Measurements from ENCODE around the gene FGF18.
"Not testable (repeated sequence)": the region's sequence is repeated elsewhere in the genome, so short reads cannot be mapped to it uniquely, and the experiment has no call there.

The FGF18 gene

DNA sequence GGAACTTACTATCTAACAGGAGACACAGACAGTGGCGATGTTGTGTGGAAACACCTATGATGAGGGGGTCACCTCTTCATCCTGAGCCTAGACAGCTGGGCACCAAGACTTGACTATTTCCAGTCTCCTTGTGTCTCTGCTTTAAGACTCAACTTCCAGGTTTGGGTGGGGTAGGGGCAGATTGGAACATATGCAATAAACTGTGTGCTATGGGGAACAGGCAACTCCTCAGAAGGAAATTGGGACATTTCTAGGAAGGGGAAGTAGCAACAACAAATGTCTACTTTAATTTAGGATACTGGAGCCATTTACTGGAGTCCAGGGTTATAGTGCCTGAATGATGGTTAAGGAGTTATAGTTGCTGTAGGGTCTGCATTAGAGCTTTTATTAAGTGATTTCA lies 57.3 kb downstream of the FGF18 start:
- no peak for DNase-seq

DNA sequence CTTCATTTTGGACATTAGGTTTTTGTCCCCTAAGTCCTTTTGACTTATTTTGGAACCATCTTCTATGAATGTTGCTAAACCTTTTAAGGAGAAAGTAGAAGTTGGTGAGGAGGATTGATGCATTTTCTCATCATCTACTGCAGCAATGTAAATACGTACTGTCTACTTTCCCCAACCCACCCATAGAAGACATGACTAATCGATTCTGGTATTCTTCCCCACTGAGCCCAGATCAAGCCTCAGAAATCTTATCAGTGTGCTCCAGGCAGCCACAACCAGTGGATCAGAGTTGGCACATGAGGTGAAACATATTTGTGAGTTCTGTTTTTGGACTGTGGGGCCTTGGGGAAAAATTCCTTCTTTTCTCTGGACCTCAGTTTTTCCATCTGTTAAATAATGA lies 57.7 kb downstream of the FGF18 start:
- DNase-seq, result no peak

GRCh38 chr5:171477666-171478065 lies 58.2 kb downstream of the FGF18 start:
- DNase-seq, result no peak

DNA sequence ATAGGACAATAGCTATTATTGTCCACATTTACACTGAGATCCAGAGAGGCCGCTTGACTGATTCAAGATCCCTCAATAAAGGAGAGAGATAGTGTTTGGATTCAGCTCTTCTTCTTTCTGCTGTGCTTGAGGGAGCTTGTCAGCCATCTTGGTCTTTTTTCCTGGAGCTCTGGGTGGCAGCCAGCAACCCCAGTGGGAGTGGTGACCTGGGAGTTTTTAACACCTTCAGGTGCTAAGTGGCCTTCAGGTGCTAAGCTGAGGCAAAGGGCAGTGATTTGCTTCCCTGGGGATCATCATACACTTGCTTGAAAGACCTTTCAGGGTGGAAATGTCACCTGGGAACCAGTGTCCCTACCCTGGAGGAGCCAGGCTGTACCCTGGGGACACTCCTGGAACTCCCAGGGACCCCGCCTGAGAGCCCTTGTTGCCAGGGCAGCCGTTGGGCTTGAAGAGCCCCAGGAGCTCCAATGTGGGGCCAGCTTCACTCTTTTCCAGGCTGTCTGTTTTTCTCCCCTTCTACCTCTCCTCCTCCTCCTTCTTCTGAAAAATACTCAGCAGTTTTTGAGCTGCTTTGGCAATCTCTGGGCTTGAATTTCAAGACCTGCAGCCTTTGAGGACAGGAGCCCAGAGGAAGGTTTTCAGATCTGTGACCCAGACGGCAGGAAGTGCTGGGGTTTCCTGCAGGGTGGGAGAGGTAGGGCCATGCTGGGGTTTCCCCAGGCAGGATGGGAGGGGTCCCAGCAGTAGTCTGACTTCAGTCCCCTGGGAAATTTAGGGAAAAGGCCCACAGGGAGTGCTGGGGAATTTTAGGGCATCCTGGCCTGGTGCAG lies 59.7 kb downstream of the FGF18 start:
- no peak for DNase-seq

GRCh38 chr5:171479776-171480125 lies 60.3 kb downstream of the FGF18 start:
- DNase-seq, result no peak

DNA sequence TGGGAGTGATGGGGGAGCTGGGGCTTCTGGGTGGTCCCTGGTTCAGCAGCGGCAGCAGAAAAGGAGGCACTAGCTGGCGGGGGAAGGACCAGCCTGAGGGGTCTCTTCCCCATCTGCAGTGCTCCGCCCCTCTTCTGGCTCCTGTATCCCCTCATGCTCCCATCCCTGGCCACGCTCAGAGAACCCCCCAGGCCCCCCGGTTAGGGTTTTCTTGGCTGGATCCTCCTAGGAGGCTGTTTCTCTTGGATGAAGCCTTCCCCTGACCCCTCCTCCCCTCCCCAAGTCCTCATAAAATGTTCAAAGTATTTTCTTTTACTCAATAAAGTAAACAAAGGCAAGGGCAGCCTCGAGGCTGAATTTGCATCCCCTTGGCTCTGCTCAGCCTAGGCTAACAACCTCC lies 60.8 kb downstream of the FGF18 start:
- DNase-seq, result no peak

DNA sequence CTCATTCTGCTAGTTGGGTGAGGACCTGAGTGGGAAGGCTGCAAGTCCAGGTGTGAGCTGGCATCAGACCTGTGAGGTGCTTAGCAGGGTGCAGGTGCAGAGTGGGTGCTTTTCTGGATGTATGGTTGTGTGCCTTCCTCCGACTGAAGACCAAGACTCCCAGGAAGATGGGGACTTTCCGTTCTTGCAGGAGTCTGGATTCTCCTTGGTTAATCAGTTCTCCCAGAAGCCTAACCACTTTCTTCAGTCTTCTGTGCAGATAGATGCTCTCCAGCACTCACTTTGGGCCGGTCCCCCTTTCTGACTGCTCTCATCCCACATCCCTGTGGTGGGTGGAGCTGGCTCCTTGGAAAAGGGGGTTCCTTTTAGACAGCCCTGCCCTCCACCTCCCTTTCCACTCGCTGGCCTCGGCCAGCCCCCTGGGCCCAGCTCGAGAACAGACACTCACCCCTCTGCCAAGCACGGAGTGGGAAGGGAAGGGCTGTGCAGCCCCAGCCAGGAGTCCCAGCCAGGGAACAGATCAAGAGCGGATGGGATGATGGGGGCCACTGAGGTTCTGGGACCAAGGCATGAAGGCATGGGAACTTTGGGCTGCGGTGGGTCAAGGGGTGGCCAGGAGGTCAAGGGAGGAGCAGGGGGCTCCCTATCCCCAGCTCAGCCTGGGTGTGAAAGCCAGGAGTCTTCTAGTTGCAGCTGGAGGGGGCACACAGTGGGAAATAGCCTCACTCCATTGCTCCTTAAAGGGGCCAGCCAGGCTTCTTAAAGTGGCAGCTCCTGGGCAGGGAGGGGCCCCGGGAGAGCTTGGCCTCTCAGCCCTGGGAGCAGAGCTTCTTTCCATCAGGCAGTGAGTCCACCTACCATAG lies 62.4 kb downstream of the FGF18 start:
- DNase-seq, result no peak

DNA sequence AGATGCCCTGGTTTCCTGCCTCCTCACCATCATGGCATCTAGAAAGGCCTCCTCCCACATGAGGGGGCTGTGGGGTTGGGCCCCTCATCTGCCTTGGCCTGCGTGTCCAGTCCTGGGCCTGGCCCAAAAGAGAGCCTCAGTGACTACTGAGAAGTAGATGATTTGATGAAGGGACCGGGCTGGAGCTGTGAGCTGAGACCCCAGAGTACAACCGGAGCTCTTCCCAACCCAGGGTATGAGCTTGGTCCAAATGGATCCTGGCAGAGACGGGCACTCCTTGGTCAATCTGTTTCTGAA lies 62.9 kb downstream of the FGF18 start:
- no peak for DNase-seq

GRCh38 chr5:171483551-171484135 lies 64.2 kb downstream of the FGF18 start:
- DNase-seq, result no peak

DNA sequence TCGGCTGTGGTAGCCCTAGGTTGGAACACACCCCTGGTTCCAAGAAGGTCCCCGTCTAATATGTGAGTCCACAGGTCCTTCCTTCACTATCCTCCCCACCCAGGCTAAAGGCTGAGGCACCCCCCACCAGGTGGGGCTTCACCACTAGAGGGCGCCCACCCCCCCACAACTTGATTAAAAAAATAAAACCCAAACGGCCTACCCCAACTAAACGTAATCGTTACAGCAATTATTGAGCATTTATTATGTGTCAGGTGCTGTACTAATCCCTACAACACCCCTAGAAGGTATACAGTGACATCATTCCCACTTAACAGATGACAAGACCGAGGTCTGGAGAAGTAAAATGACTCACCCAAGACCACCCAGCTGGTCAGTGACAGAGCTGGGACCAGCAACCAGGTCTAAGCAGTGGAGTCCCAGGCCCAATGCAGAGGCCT lies 65.0 kb downstream of the FGF18 start:
- no peak for DNase-seq

GRCh38 chr5:171485668-171486067 lies 66.2 kb downstream of the FGF18 start:
- no peak for DNase-seq

DNA sequence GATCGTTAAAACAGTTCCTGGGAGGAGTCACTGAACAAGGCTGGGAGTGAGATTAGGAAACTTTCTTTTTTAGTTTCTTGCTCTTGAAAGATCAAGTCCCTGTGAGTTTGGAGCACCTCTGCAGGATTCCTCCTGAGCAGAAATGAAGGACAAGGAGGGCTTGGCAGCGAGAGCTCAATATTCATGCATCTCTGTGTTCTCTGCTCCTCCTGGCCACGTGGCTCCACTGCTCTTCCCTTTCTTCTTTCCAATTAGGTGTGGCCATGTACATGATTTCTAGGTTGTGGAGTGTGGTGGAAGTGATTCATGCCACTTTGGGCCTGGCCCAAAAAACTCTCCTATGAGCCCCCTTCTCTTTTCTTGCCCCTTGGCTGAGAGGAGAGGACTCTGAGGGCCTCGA lies 67.2 kb downstream of the FGF18 start:
- DNase-seq, result no peak

DNA sequence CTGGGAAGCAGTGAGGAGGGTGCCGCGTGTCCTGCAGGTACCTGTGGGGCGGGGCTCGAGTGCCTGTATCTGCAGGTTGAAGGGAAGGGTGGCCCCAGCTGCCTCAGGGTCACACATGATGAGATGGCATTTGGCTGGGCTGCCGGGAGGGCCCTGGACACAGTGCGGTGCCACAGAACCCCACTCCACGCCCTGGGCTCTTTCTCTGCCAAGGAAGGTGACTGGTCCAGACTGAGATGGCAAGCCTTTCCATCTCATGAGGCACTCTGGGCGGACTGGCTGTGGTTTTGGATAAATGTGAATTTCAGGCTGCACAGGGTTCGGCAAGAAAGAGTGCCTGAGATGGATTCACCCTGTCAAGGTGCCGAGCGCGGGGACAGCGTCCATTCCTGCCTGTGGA lies 69.4 kb downstream of the FGF18 start:
- DNase-seq, result no peak

GRCh38 chr5:171492781-171493180 lies 73.3 kb downstream of the FGF18 start:
- no peak for DNase-seq

DNA sequence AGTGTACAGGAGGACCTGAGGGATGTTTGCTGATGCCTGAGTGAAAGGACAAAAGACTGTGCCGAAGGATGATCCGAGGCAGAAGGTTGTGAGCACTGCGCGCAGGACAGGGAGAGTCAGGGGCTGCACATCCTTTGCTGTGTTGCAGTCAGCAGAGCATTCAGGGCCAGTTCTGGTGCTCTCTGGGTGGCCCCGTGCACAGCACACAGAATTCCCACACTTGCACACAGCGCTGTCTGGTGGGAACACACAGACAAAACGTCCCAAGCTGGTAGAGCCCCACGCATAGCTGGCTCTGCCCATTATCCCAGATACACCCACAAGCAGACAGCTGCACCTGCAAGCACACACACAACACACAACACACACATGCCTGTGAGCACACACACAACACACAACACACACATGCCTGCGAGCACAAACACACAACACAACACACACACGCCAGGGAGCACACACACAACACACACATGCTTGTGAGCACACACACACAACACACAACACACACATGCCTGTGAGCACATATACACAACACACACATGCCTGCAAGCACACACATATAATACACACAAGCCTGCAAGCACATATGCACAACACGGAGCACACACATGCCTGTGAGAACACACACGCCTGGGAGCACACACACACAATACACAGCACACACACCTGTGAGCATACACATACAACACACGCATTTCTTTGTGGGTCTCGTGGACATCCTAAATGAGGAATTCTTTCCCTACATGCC lies 74.4 kb downstream of the FGF18 start:
- DNase-seq, result no peak

DNA sequence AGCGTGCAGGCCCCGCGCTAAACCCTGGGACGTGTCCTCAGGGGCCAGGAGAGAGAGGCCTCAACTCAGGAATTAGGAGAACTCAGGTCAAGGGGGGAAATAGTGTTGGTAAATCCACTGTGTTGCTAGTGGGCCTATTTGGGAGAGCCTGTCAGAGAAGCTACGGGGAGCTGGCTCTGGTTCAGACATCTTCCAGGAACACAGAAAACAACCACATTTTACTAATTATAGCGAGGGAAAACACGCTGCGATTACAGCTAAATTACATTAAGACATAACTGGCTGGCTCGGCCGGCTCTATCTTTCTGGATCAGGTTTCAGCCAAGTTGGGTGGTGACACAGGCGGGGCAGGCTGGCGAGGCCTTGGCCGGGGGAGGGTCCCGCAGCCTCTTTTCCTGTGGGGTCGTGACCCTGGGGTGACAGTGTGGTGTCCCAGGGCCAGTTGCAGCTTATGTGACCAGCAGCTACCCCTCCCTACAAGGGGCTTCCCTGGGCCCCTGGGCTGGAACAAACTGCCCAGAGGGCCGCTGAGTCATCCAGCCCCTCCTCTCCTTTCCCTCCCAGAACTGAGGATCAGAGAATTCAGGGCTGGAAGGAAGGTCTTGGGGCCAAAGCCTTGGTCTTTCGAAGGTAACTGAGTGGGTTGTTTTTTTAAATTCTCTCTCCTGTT lies 75.1 kb downstream of the FGF18 start:
- no peak for DNase-seq

DNA sequence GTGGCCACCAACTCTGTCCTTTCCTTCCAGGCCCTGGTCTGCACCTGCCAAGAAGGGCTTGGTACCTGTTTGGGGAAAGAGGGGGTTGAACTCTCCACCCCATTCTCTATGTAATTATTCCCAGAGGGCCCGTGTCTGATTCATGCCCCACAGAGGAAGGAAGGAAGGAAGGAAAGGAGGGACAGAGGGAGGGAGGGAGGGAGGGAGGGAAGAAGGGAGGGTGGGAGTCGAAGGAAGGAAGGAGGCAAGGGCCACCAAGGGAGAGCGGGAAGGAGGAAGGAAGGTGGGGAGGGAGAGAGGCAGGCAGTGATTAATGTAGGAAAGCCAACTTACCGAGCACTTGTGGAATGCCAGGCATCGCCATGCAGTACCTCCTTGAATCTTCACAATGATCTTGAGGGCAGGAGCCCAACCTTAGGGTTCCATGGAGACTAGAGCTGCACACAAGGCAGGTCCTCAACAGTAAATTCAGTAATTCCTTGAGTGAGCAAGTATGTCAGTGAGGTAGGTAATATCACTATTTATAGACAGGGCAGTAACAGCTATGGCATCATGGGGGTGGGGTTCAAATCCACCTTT lies 75.8 kb downstream of the FGF18 start:
- DNase-seq, result no peak

DNA sequence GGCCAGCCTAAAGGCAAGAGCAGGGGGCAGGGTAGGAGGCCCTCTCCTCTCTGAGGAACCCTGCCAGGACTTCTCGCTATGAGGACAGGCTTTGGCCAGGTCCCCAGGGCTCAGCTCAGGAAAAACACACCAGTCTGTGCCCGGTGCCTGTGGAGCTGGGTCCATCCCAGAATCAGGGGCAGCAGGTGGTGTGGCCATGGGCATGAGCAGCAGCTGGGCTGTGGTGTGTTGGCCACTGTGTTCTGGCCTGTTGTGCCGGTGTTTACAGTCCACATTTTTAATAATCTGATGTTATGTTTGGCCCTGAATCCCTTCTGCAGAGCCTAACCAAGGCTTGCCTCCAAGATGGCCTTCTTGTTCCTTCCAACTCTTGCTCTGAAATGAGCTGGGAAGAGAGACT lies 77.0 kb downstream of the FGF18 start:
- no peak for DNase-seq

DNA sequence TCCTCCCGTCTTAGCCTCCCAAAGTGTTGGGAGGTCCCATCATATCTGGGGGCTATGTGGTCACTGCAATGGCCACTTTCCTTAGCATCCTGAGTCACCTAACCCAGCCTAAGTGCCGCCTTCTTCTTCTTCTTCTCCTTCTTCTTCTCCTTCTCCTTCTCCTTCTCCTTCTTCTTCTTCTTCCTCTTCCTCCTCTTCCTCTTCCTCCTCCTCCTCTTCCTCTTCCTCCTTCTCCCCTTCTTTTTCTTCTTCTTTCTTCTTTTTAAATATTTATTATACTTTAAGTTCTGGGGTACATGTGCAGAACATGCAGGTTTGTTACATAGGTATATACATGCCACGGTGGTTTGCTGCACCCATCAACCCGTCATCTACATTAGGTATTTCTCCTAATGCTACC lies 78.0 kb downstream of the FGF18 start:
- DNase-seq, result not testable (repeated sequence)

- no peak for DNase-seq
Measured at GRCh38 chr5:171498166-171498565, 78.7 kb downstream of the FGF18 start.

GRCh38 chr5:171499611-171500010 lies 80.2 kb downstream of the FGF18 start:
- DNase-seq, result no peak

DNA sequence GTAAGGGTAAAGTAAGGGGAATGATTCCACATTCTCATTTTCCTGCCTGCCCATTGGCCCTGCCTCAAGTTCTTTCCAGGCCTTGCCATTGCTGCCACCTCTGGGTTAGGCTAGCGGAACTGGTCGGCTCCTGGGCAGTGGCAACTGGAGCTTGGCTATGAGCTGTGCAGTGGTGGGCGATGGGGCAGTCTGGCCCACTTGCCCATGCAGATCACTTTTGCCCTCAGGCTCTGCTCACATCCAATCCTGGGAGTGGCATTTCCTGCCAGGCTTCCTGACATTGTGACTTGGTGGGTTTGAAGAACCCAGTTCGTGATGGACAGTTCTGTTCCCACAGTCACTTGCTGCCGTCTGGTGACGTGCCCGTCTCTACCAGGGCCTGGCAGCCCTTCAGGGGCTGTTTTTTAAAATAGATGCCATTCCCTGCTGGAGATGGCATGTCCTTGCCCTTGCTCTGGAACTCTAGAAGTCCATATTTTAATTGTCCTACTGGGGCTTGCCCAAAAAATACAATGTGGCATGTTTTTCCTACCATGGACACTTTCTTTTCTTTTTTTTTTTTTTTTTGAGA lies 86.1 kb downstream of the FGF18 start:
- DNase-seq, result no peak
